CD14-positive monocyte (primary cell): ENCODE data around the gene LTF. TPM values are rescaled to one million over a fixed set of nuclear protein-coding genes. Genes with fewer than 3 reads are reported as not detected.

Experiments
- DNase-seq, 3 donors: peaks; one replicate each; pipeline ENCODE4 v3.0.0-alpha.2; 2011 to 2022
- H2AFZ ChIP-seq: 2 replicates; pipeline ENCODE4 v1.6.0; 2012; ENCODE audit warnings: mild to moderate bottlenecking, low read depth, low read length, inconsistent platforms; ENCODE audit not compliant: insufficient read depth, poor library complexity, severe bottlenecking
- H3K27ac ChIP-seq, 2 donors: 1 replicate in 1 of 2; 2 replicates in 1 of 2; pipeline ENCODE4 v1.5.1; 2012 to 2013; ENCODE audit warnings: low read length in 2 of 2, control low read depth in 1 of 2, inconsistent platforms in 1 of 2, low read depth in 1 of 2, mild to moderate bottlenecking in 1 of 2
- H3K27me3 ChIP-seq, 2 donors: one replicate each; pipeline versions ENCODE4 v1.6.0 to v1.6.1; 2011 to 2013; ENCODE audit warnings: low read length in 2 of 2; ENCODE audit not compliant: control insufficient read depth in 2 of 2, insufficient read depth in 2 of 2
- H3K36me3 ChIP-seq, 2 donors: replicated peaks in 1 of 2; 1 replicate in 1 of 2; 2 replicates in 1 of 2; pipeline versions ENCODE4 v1.5.1 to v1.6.1; 2012 to 2013; ENCODE audit warnings: low read length in 2 of 2, control low read depth in 1 of 2, inconsistent platforms in 1 of 2, mild to moderate bottlenecking in 1 of 2; ENCODE audit not compliant: insufficient read depth in 2 of 2, control insufficient read depth in 1 of 2
- H3K4me1 ChIP-seq, 2 donors: 1 replicate in 1 of 2; 2 replicates in 1 of 2; pipeline versions ENCODE4 v1.5.1 to v1.6.1; 2012 to 2013; ENCODE audit warnings: low read length in 2 of 2, control low read depth in 1 of 2, inconsistent platforms in 1 of 2, mild to moderate bottlenecking in 1 of 2, moderate library complexity in 1 of 2; ENCODE audit not compliant: insufficient read depth in 2 of 2, control insufficient read depth in 1 of 2
- H3K4me2 ChIP-seq: replicated peaks from 2 replicates; pipeline ENCODE3; 2012; ENCODE audit warnings: low read length, moderate library complexity, mild to moderate bottlenecking; ENCODE audit not compliant: poor library complexity, severe bottlenecking; ENCODE audit errors: extremely low read depth
- H3K4me3 ChIP-seq, 3 experiments: fragments of 200-600 bp in 1 of 3; sonication (generic) in 1 of 3; replicated peaks in 1 of 3; 1 replicate in 2 of 3; 2 replicates in 1 of 3; pipeline ENCODE4 v1.5.1; 2011 to 2013; ENCODE audit warnings: low read length in 3 of 3, mild to moderate bottlenecking in 3 of 3, control low read depth in 2 of 3, low read depth in 2 of 3, inconsistent platforms in 1 of 3, moderate library complexity in 1 of 3
- H3K79me2 ChIP-seq: 2 replicates; pipeline ENCODE4 v1.6.0; 2012; ENCODE audit warnings: mild to moderate bottlenecking, control low read depth, inconsistent platforms, low read length, moderate library complexity; ENCODE audit not compliant: insufficient read depth
- H3K9ac ChIP-seq: 2 replicates; pipeline ENCODE4 v1.6.0; 2017; ENCODE audit warnings: low read length, mild to moderate bottlenecking; ENCODE audit not compliant: insufficient read depth, poor library complexity, severe bottlenecking
- H3K9me3 ChIP-seq, 2 donors: replicated peaks in 1 of 2; 1 replicate in 1 of 2; 2 replicates in 1 of 2; pipeline versions ENCODE4 v1.5.1 to v1.6.1; 2012 to 2013; ENCODE audit warnings: low read length in 2 of 2, control low read depth in 1 of 2; ENCODE audit not compliant: control insufficient read depth in 1 of 2, insufficient read depth in 1 of 2
- H4K20me1 ChIP-seq: 2 replicates; pipeline ENCODE4 v1.6.0; 2012; ENCODE audit warnings: mild to moderate bottlenecking, low read length, control low read depth, moderate library complexity; ENCODE audit not compliant: insufficient read depth
- H3K27ac Mint-ChIP-seq, 7 donors: one replicate each; pipeline ENCODE4 v1.8.0; 2020; ENCODE audit warnings: mild to moderate bottlenecking in 7 of 7, mixed read lengths in 7 of 7, moderate library complexity in 6 of 7, inconsistent platforms in 2 of 7
- H3K27me3 Mint-ChIP-seq, 3 donors: one replicate each; pipeline ENCODE4 v1.8.0; 2021 to 2022; ENCODE audit warnings: low read depth in 3 of 3, mild to moderate bottlenecking in 3 of 3, mixed read lengths in 3 of 3, moderate library complexity in 3 of 3, inconsistent platforms in 1 of 3
- H3K36me3 Mint-ChIP-seq, 2 donors: one replicate each; pipeline ENCODE4 v1.8.0; 2020; ENCODE audit warnings: mixed read lengths in 2 of 2, inconsistent platforms in 1 of 2, mild to moderate bottlenecking in 1 of 2
- H3K4me1 Mint-ChIP-seq: one replicate; pipeline ENCODE4 v1.8.0; 2020; ENCODE audit warnings: mild to moderate bottlenecking, mixed read lengths
- H3K4me3 Mint-ChIP-seq, 2 donors: one replicate each; pipeline ENCODE4 v1.8.0; 2020; ENCODE audit warnings: mild to moderate bottlenecking in 2 of 2, mixed read lengths in 2 of 2, moderate library complexity in 1 of 2
- H3K9me3 Mint-ChIP-seq, 7 donors: one replicate each; pipeline ENCODE4 v1.8.0; 2020 to 2022; ENCODE audit warnings: mixed read lengths in 7 of 7, mild to moderate bottlenecking in 6 of 7, moderate library complexity in 6 of 7, inconsistent platforms in 2 of 7
- WGBS: methylation state at CpG from one replicate; pipeline ENCODE4 v1.1.5; 2013; ENCODE audit warnings: missing lambda C conversion rate; ENCODE audit not compliant: insufficient coverage; 5-methylcytosine and 5-hydroxymethylcytosine counted together
- intact Hi-C, 2 donors: fragments of 100-400 bp; cut with micrococcal nuclease; formaldehyde crosslinking; loops; one replicate each; pipeline versions ENCODE4 v1.15.0 to v1.15.1; 2023
- polyA plus RNA-seq, 3 donors: library from polyadenylated mRNA; depleted of rRNA in 1 of 3; unstranded in 2 of 3; stranded (reverse) in 1 of 3; fragments of 300-500 nt in 2 of 3; fragments of >200 nt in 1 of 3; fragmentation: Illumina TruSeq in 2 of 3; gene quantifications; 1 replicate in 2 of 3; 2 replicates in 1 of 3; pipeline ENCODE4 v1.2.3, GENCODE V29; 2012 to 2021
- TF ChIP-seq, protein P1 (sequence below): fragments of 200-600 bp; IDR thresholded peaks from one replicate; pipeline ENCODE4 v1.8.0; 2022; ENCODE audit warnings: antibody characterized with exemption, mild to moderate bottlenecking

LTF gene
- polyA plus RNA-seq, 3 donors, result not detected

DNA sequence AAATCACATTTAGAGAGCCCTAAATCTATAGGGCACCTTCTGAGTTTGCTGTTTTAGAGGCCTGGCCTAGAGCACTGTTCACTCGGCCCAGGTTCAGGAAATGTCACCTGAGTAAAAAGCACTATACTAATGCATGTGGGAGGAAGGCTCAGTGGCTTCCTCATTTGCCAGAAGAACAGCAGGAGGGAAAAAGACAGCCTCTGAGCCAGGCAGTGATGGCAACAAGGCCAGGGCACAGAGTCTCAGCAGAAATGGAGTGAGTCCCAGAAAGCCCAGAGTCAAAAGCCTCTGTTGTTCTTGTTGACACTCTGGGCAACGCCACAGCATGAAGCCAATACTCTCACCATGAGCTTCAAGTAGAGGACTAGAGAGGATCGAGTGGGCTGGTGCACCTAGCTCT is 25.9 kb downstream of the LTF start:
- no peaks in the 10 kb centered on the region for H3K36me3 Mint-ChIP-seq
- H2AFZ ChIP-seq, result no peak overlapping the region
- intact Hi-C loops, result no loop called here

DNA sequence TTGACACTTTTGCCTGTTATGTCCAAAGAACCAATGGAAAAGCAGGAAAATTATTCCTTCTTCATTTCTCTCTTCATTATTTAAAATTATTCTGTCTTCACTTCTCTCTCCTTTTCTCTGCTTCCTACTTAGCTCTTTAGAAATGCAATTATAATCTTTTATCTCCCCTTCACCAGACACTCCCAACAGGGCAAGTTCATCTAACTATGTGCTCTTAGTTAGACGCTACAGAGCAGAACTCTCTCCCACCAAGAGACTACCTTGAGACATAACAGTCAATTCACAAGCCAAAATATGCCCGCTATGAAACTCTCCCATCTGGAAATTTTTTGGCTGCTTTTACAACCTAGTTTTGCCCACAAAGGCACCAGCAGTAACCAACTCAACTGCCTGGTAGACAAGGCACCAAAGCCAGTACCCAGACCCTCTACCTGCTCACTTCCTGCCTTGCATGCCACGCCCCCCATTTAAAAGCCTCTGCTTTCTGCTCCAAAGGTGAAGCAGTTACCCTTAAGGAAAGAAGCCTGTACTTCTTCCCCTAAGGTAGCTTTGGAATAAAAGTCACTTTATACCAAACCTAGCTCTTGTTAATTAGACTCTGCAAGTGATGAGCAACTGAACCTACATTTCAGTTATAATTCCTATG is 29.5 kb downstream of the LTF start:
- Histone ChIP-seq H3K27ac (no peak overlapping the region), H3K9me3 (peaks cover 11 to 15% of the 10 kb centered on the region in 2 donors), H3K4me3 (no peak overlapping the region), H4K20me1 (no peaks in the 10 kb centered on the region), H3K79me2 (no peaks in the 10 kb centered on the region), H3K9ac (no peak overlapping the region), H3K4me1 (peaks cover 0 to 8% of the 10 kb centered on the region in 2 donors), H3K36me3 (no peaks in the 10 kb centered on the region), H3K4me2 (no peak overlapping the region), H3K27me3 (no peaks in the 10 kb centered on the region), H2AFZ (no peak overlapping the region)
- Mint-ChIP-seq H3K9me3 (peaks cover 11 to 19% (median 15%) of the 10 kb centered on the region in 7 donors), H3K27me3 (peaks cover 0 to 1% (median 0%) of the 10 kb centered on the region in 3 donors), H3K36me3 (peaks cover 0 to 2% of the 10 kb centered on the region in 2 donors), H3K4me1 (peaks cover 13% of the 10 kb centered on the region), H3K4me3 (no peak overlapping the region), H3K27ac (no peak overlapping the region)
- TF ChIP-seq, protein P1, sequence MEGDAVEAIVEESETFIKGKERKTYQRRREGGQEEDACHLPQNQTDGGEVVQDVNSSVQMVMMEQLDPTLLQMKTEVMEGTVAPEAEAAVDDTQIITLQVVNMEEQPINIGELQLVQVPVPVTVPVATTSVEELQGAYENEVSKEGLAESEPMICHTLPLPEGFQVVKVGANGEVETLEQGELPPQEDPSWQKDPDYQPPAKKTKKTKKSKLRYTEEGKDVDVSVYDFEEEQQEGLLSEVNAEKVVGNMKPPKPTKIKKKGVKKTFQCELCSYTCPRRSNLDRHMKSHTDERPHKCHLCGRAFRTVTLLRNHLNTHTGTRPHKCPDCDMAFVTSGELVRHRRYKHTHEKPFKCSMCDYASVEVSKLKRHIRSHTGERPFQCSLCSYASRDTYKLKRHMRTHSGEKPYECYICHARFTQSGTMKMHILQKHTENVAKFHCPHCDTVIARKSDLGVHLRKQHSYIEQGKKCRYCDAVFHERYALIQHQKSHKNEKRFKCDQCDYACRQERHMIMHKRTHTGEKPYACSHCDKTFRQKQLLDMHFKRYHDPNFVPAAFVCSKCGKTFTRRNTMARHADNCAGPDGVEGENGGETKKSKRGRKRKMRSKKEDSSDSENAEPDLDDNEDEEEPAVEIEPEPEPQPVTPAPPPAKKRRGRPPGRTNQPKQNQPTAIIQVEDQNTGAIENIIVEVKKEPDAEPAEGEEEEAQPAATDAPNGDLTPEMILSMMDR, result no peak
- intact Hi-C loops, result no loop called here
- WGBS, result 100% methylated on average over 3 of the region's 3 CpGs
- no peak for DNase-seq

More for the DNA sequence above, 25.9 kb downstream of the LTF start:
- Histone ChIP-seq H3K79me2 (no peaks in the 10 kb centered on the region), H3K4me2 (no peak overlapping the region), H3K4me1 (no peaks in the 10 kb centered on the region), H3K36me3 (no peaks in the 10 kb centered on the region), H4K20me1 (no peaks in the 10 kb centered on the region), H3K9ac (no peak overlapping the region), H3K27ac (no peak overlapping the region), H3K4me3 (no peak overlapping the region), H3K27me3 (no peaks in the 10 kb centered on the region), H3K9me3 (no peaks in the 10 kb centered on the region)
- Mint-ChIP-seq H3K27me3 (peaks cover 0 to 1% (median 0%) of the 10 kb centered on the region in 3 donors), H3K4me1 (peaks cover 12% of the 10 kb centered on the region), H3K9me3 (no peaks in the 10 kb centered on the region), H3K27ac (peak overlapping the region in 1 of 7 donors; percentile 70), H3K4me3 (no peak overlapping the region)
- TF ChIP-seq, protein P1, result no peak
- DNase-seq, result no peak
- WGBS, result 75% methylated on average over 3 of the region's 3 CpGs
